Liver (tissue), 9 donors: ENCODE results near the gene OR4C13. TPM values are rescaled to one million over a fixed set of nuclear protein-coding genes. Genes with fewer than 3 reads are reported as not detected.

ENCODE experiments used
- DNase-seq: peaks from one replicate; pipeline ENCODE4 v3.0.0-alpha.2; 2017; ENCODE audit warnings: low spot score
- H3K27ac ChIP-seq, 2 donors: one replicate each; pipeline ENCODE4 v1.7.0; 2013; ENCODE audit warnings: inconsistent platforms in 2 of 2, low read length in 2 of 2, control low read depth in 1 of 2, low read depth in 1 of 2, mild to moderate bottlenecking in 1 of 2
- H3K27me3 ChIP-seq, 4 donors: one replicate each; pipeline versions ENCODE4 v1.6.1 to v1.7.0; 2013; ENCODE audit warnings: low read length in 3 of 4, inconsistent platforms in 1 of 4, mild to moderate bottlenecking in 1 of 4, moderate library complexity in 1 of 4; ENCODE audit not compliant: control insufficient read depth in 4 of 4, insufficient read depth in 4 of 4
- H3K36me3 ChIP-seq, 4 donors: one replicate each; pipeline versions ENCODE4 v1.6.1 to v1.7.0; 2013; ENCODE audit warnings: low read length in 3 of 4, mild to moderate bottlenecking in 3 of 4, low read depth in 1 of 4, moderate library complexity in 1 of 4; ENCODE audit not compliant: control insufficient read depth in 4 of 4, insufficient read depth in 3 of 4
- H3K4me1 ChIP-seq, 4 donors: one replicate each; pipeline versions ENCODE4 v1.6.1 to v1.7.0; 2013; ENCODE audit warnings: low read length in 3 of 4, mild to moderate bottlenecking in 3 of 4, moderate library complexity in 1 of 4; ENCODE audit not compliant: control insufficient read depth in 4 of 4, insufficient read depth in 4 of 4
- H3K4me3 ChIP-seq, 3 donors: one replicate each; pipeline versions ENCODE4 v1.6.1 to v1.7.0; 2013; ENCODE audit warnings: low read length in 3 of 3, control low read depth in 1 of 3, low read depth in 1 of 3, mild to moderate bottlenecking in 1 of 3
- H3K9ac ChIP-seq, 2 donors: one replicate each; pipeline ENCODE4 v1.7.0; 2013; ENCODE audit warnings: low read length in 2 of 2, mild to moderate bottlenecking in 2 of 2, moderate library complexity in 2 of 2, control low read depth in 1 of 2, low read depth in 1 of 2
- H3K9me3 ChIP-seq, 4 donors: one replicate each; pipeline versions ENCODE4 v1.6.1 to v1.7.0; 2013; ENCODE audit warnings: low read length in 3 of 4; ENCODE audit not compliant: control insufficient read depth in 4 of 4
- CTCF ChIP-seq: fragments of 150-350 bp; IDR thresholded peaks from 2 replicates; pipeline ENCODE4 v1.5.1; 2017; ENCODE audit warnings: improper control_type of control experiment, low read depth, low read length; ENCODE audit not compliant: missing input control
- EGR1 ChIP-seq, 2 donors: IDR thresholded peaks; 2 replicates each; pipeline ENCODE4 v1.6.1; 2016 to 2018; ENCODE audit warnings: antibody characterized with exemption in 2 of 2, low read depth in 2 of 2
- FOXA2 ChIP-seq: IDR thresholded peaks from 2 replicates; pipeline ENCODE4 v1.6.1; 2016; ENCODE audit warnings: antibody characterized with exemption
- GABPA ChIP-seq, 2 donors: IDR thresholded peaks in 1 of 2; conservative IDR thresholded peaks in 1 of 2; 2 replicates each; pipeline ENCODE4 v1.6.1; 2016; ENCODE audit warnings: antibody characterized with exemption in 2 of 2, mild to moderate bottlenecking in 1 of 2, moderate library complexity in 1 of 2
- HNF4A ChIP-seq, 2 donors: conservative IDR thresholded peaks; 2 replicates each; pipeline ENCODE4 v1.6.1; 2016; ENCODE audit warnings: antibody characterized with exemption in 2 of 2, mild to moderate bottlenecking in 2 of 2
- JUND ChIP-seq, 2 donors: IDR thresholded peaks; 2 replicates each; pipeline ENCODE4 v1.6.1; 2016; ENCODE audit warnings: antibody characterized with exemption in 2 of 2
- RAD21 ChIP-seq, 2 donors: IDR thresholded peaks; 2 replicates each; pipeline ENCODE4 v1.6.1; 2016; ENCODE audit warnings: antibody characterized with exemption in 2 of 2, mild to moderate bottlenecking in 2 of 2
- SP1 ChIP-seq: IDR thresholded peaks from 2 replicates; pipeline ENCODE4 v1.6.1; 2018; ENCODE audit warnings: antibody characterized with exemption, mild to moderate bottlenecking
- TAF1 ChIP-seq: conservative IDR thresholded peaks from 2 replicates; pipeline ENCODE4 v1.6.1; 2016; ENCODE audit warnings: antibody characterized with exemption, mild to moderate bottlenecking
- WGBS: extraction: QIAGEN DNeasy Blood & Tissue Kit; methylation state at CpG from one replicate; pipeline ENCODE4 v1.1.7; 2013; 5-methylcytosine and 5-hydroxymethylcytosine counted together
- polyA plus RNA-seq, 2 donors: library from polyadenylated mRNA; stranded (reverse) in 1 of 2; unstranded in 1 of 2; fragments of 200-250 nt in 1 of 2; fragments of >200 nt in 1 of 2; fragmentation: Nextera tagmentation in 1 of 2; extraction: Ambion mirVana in 1 of 2; gene quantifications; one replicate each; pipeline versions ENCODE4 v1.2.1 to v1.2.3, GENCODE V29; 2013 to 2015
- total RNA-seq, 2 donors: library from RNA; depleted of rRNA; stranded (reverse); fragments of >200 nt; gene quantifications; one replicate each; pipeline ENCODE4 v1.2.3, GENCODE V29; 2014
- donor health status: healthy.
- donor health status: healthy.
- donor health status: healthy.
- donor health status: healthy.
- donor health status: healthy.

Gene OR4C13
- total and polyA plus RNA-seq, 4 donors = not detected

GRCh38 chr11:49995565-49995964 lies 43.4 kb downstream of the OR4C13 start:
- no peak overlapping the region for H3K4me3 ChIP-seq
- no peaks in the 10 kb centered on the region for H3K36me3 ChIP-seq
- no peak for TF ChIP-seq TAF1
- TF ChIP-seq HNF4A (conservative IDR thresholded peaks at IDR 0.05) = no peak
- TF ChIP-seq FOXA2 = no peak
- TF ChIP-seq GABPA (IDR thresholded peaks at IDR 0.05 in 1 of 2, conservative IDR thresholded peaks at IDR 0.05 in 1 of 2) = no peak
- TF ChIP-seq JUND (IDR thresholded peaks at IDR 0.05) = no peak
- no peak for TF ChIP-seq EGR1 (IDR thresholded peaks at IDR 0.05; ENCODE audit: low read depth in 2 of 2)
- no peak for TF ChIP-seq SP1
- peak; percentile 66 for TF ChIP-seq CTCF
- peak; percentile 83 to 86 for TF ChIP-seq RAD21 (IDR thresholded peaks at IDR 0.05)
- peaks cover 0 to under 1% (median 0%) of the 10 kb centered on the region in 4 donors for H3K9me3 ChIP-seq
- no peak for DNase-seq
- H3K4me1 ChIP-seq = no peaks in the 10 kb centered on the region
- no peak overlapping the region for H3K9ac ChIP-seq
- 35% methylated on average over 6 of the region's 6 CpGs for WGBS
- no peak overlapping the region for H3K27ac ChIP-seq
- H3K27me3 ChIP-seq = no peaks in the 10 kb centered on the region

Other genes with a start within 250 kb of the OR4C13 start
- gene OR4C12, start 30.1 kb downstream of the OR4C13 start, total RNA-seq = not detected
- gene OR4C12, start 30.1 kb downstream of the OR4C13 start, polyA plus RNA-seq = not detected
- gene OR4C45, start 80.5 kb downstream of the OR4C13 start, total RNA-seq = not detected
- not detected for gene OR4C45, start 80.5 kb downstream of the OR4C13 start, polyA plus RNA-seq